Measurements from ENCODE around the gene ATP2C2. TPM values are rescaled to one million over a fixed set of nuclear protein-coding genes. Genes with fewer than 3 reads are reported as not detected.

Gene ATP2C2
- total and polyA plus RNA-seq, 9 of the 15 experiments (the other 6 are each of a cell fraction or from before 2014, with no cell fraction given) = 0.75 TPM; not detected in 8

- no peak for TF ChIP-seq TFAP4 (CRISPR knock-in tag; IDR thresholded peaks at IDR 0.05; ENCODE audit: borderline replicate concordance)
- no peak for TF ChIP-seq MCM5 (IDR thresholded peaks at IDR 0.05; ENCODE audit: low read depth)
Observed at GRCh38 chr16:84406006-84406963, 37.9 kb downstream of the ATP2C2 start (continued).

GRCh38 chr16:84407588-84408313 is 39.4 kb downstream of the ATP2C2 start:
- in situ Hi-C loops (cut with MboI) = no loop called here
- CTCF ChIA-PET (ENCODE audit: low intra/inter-chr PET ratio) = no interaction called here

More at GRCh38 chr16:84407588-84408313, 39.4 kb downstream of the ATP2C2 start:
- under 1% methylated on average over 9 of the region's 9 CpGs for WGBS (ENCODE audit: insufficient coverage, low coverage, missing lambda C conversion rate)
- BruUV-seq (replicated peaks) = no TSS peak
- Histone ChIP-seq H3K4me3 (no peak overlapping the region), H3K4me2 (ENCODE audit: insufficient read depth, low read length) (no peak overlapping the region), H3K9me3 (replicated peaks; ENCODE audit: control insufficient read depth, insufficient read depth, low read depth, low read length) (no peaks in the 10 kb centered on the region), H3K27ac (ENCODE audit: extremely low read depth, low read depth, low read length) (no peak overlapping the region), H3K36me3 (ENCODE audit: control insufficient read depth, insufficient read depth, low read length) (no peaks in the 10 kb centered on the region), H3K9ac (ENCODE audit: insufficient read depth in 1 of 2, low read depth in 2 of 2, low read length in 2 of 2) (no peak overlapping the region), H3K4me1 (replicated peaks in 1 of 2; ENCODE audit: control insufficient read depth in 2 of 2, insufficient read depth in 2 of 2, low read length in 2 of 2) (no peaks in the 10 kb centered on the region), H3K79me2 (ENCODE audit: control insufficient read depth, insufficient read depth, low read length) (no peaks in the 10 kb centered on the region), H3K27me3 (ENCODE audit: control insufficient read depth in 2 of 2, insufficient read depth in 2 of 2, low read length in 2 of 2) (peaks cover 60 to 85% of the 10 kb centered on the region in 2 experiments), H4K20me1 (replicated peaks; ENCODE audit: control insufficient read depth, insufficient read depth, low read length) (no peaks in the 10 kb centered on the region; the same call in 1 of the 2 replicates), H3K9me1 (ENCODE audit: control insufficient read depth, insufficient read depth, low read length) (no peaks in the 10 kb centered on the region), H2AFZ (ENCODE audit: low read depth, low read length) (no peak overlapping the region)
- POLR2A ChIA-PET = no interaction called here
- TF ChIP-seq MNT (conservative IDR thresholded peaks at IDR 0.05) (no peak), MCM7 (IDR thresholded peaks at IDR 0.05) (no peak), ZFP1 (CRISPR knock-in tag; IDR thresholded peaks at IDR 0.05) (no peak)
- FAIRE-seq (no peak), DNase-seq (ENCODE audit: extremely low read depth in 1 of 4, low spot score in 3 of 4) (no peak), ATAC-seq (no peak)
- intact Hi-C loops (cut with micrococcal nuclease) = no loop called here

All from K562 (cell line).